Natural killer cell treated with Interleukin-12 subunit alpha and Interleukin-12 subunit beta and Interleukin-15 and Interleukin-18, amount 100 ng/mL, for 72 hours (primary cell): ENCODE results near the gene HSPB9. TPM values are rescaled to one million over a fixed set of nuclear protein-coding genes. Genes with fewer than 3 reads are reported as not detected.
"Not testable (repeated sequence)": the region's sequence is repeated elsewhere in the genome, so short reads cannot be mapped to it uniquely, and the experiment has no call there.

Experiments
- ATAC-seq, 2 donors: fragments of 150-1000 bp; cut with Tn5 transposase in 1 of 2; sonication (Bioruptor Pico), chemical (Tn5 transposase) in 1 of 2; 2 replicates each; pipeline ENCODE4 v1.10.0; 2021
- DNase-seq: peaks from one replicate; pipeline ENCODE4 v3.0.0; 2022; ENCODE audit warnings: low spot score
- H3K27ac Mint-ChIP-seq, 2 donors: 1 replicate in 1 of 2; 2 replicates in 1 of 2; pipeline ENCODE4 v1.8.0; 2022; ENCODE audit warnings: mixed read lengths in 2 of 2, mild to moderate bottlenecking in 1 of 2, moderate library complexity in 1 of 2
- H3K27me3 Mint-ChIP-seq, 2 donors: 1 replicate in 1 of 2; 2 replicates in 1 of 2; pipeline ENCODE4 v1.8.0; 2022; ENCODE audit warnings: mixed read lengths in 2 of 2
- H3K36me3 Mint-ChIP-seq: one replicate; pipeline ENCODE4 v1.8.0; 2022; ENCODE audit warnings: mixed read lengths
- H3K4me1 Mint-ChIP-seq, 2 donors: 1 replicate in 1 of 2; 2 replicates in 1 of 2; pipeline ENCODE4 v1.8.0; 2022; ENCODE audit warnings: low read depth in 2 of 2, mixed read lengths in 2 of 2, mild to moderate bottlenecking in 1 of 2
- H3K4me3 Mint-ChIP-seq: one replicate; pipeline ENCODE4 v1.8.0; 2022; ENCODE audit warnings: mixed read lengths
- H3K9me3 Mint-ChIP-seq: 2 replicates; pipeline ENCODE4 v1.8.0; 2022; ENCODE audit warnings: mixed read lengths
- total RNA-seq, 2 donors: library from RNA; stranded (reverse); gene quantifications; one replicate each; pipeline ENCODE4 v1.2.3, GENCODE V29; 2022

The HSPB9 gene
- total RNA-seq, 2 donors from 2014 or later, result not detected

DNA sequence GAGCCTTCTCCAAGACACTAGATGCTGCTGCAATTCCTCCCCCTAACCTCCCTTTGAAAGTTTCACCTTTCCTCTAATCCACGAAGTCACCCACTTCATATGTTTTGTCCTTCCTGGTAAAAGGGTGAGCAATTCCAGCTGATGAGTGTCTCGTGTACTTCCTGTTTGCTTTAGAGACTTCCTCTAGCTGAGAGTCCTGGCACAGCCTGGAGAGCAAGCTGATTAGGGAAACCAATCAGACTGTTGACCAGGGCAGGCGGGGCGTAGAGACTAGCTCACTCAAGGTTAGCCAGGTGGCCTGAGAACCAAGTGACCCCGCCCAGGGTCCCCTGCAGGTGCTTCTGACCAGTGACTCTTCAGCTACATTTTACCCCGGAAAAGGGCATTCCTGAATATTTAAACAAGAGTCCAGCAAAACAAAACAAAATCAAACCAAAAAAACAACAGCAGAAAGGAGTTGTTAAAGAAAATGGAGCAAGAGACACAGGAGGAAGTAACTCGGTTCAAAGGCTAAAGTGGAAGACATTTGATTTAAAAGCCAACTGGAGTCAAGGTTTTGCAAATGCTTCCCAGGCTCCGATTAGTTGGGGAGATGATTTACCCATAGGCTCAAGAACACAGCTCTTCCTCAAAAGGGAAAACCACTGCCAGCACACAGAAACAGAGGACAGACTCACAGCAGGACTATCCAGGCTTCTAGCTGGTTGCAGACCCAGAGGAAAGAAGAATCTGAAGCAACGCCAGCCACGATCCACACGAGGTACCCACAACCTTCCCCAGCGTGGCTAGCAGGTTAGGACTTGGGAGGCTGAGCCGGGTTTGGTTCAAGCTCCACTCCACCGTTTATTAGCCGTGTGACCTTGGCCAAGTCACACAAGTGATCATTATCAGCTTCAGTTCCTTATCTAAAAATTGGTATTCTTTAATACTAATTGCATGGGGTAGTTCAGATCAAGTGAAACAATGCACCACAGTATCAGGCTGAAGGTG lies 13.4 kb downstream of the HSPB9 start:
- Mint-ChIP-seq H3K36me3 (peaks cover 4% of the 10 kb centered on the region), H3K4me3 (no peak overlapping the region)

GRCh38 chr17:42136654-42137051 lies 14.0 kb downstream of the HSPB9 start:
- no peaks in the 10 kb centered on the region for H3K27me3 Mint-ChIP-seq
- H3K4me1 Mint-ChIP-seq, result peaks cover 26 to 43% of the 10 kb centered on the region in 2 donors
- ATAC-seq (no peak), DNase-seq (no peak)
- H3K36me3 Mint-ChIP-seq, result peaks cover 4% of the 10 kb centered on the region
- no peak overlapping the region for H3K4me3 Mint-ChIP-seq
- H3K9me3 Mint-ChIP-seq, result no peaks in the 10 kb centered on the region
- no peak overlapping the region for H3K27ac Mint-ChIP-seq

More for the DNA sequence above, 13.4 kb downstream of the HSPB9 start:
- H3K9me3 Mint-ChIP-seq, result no peaks in the 10 kb centered on the region
- no peak overlapping the region for H3K27ac Mint-ChIP-seq
- H3K4me1 Mint-ChIP-seq, result peaks cover 33 to 42% of the 10 kb centered on the region in 2 donors
- no peaks in the 10 kb centered on the region for H3K27me3 Mint-ChIP-seq
- no peak for DNase-seq
- no peak for ATAC-seq

GRCh38 chr17:42138749-42139492 lies 16.3 kb downstream of the HSPB9 start:
- Mint-ChIP-seq H3K4me3 (no peak overlapping the region), H3K4me1 (peaks cover 22 to 36% of the 10 kb centered on the region in 2 donors), H3K27ac (peak overlapping the region in 1 of 2 donors; percentile 35), H3K9me3 (no peaks in the 10 kb centered on the region), H3K27me3 (no peaks in the 10 kb centered on the region), H3K36me3 (peaks cover 4% of the 10 kb centered on the region)
- ATAC-seq (peak; percentile 17 to 20), DNase-seq (no peak)

DNA sequence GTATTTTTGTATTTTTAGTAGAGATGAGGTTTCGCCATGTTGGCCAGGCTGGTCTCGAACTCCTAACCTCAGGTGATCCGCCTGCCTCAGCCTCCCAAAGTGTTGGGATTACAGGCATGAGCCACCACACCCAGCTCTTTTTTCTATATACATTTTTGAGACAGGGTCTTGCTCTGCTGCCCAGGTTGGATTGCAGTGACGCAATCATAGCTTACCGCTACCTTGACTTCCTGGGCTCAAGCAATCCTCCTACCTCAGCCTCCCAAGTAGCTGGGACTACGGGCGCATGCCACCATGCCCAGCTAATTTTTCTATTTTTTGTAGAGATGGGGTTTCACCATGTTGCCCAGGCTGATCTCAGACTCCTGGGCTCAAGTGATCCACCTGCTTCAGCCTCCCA lies 18.1 kb downstream of the HSPB9 start:
- H3K27ac Mint-ChIP-seq, H3K27me3 Mint-ChIP-seq, ATAC-seq, H3K9me3 Mint-ChIP-seq, DNase-seq, H3K4me3 Mint-ChIP-seq, H3K36me3 Mint-ChIP-seq: not testable (repeated sequence)
- H3K4me1 Mint-ChIP-seq, result peaks cover 16 to 35% of the 10 kb centered on the region in 2 donors

DNA sequence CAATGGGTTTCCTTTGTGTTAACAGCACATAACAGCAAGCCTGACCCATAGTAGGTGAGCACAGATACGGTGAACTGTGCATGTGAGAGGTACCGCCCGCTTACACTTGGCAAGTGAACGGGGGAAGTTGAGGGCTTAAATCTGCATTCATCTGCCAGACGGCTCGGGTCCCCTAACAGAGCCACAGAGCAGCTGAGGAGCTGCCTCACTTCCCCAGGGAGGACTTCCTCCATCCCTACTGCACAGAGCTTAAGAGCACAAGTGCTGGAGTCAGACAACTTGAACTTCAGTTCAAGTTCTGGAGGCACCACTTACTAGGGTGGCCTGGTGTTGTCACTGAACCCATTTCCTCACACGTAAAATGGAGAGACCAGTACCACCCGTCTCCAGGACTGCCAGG lies 18.8 kb downstream of the HSPB9 start:
- DNase-seq (no peak), ATAC-seq (no peak)
- no peak overlapping the region for H3K27ac Mint-ChIP-seq
- H3K9me3 Mint-ChIP-seq, result no peaks in the 10 kb centered on the region
- peaks cover 11 to 31% of the 10 kb centered on the region in 2 donors for H3K4me1 Mint-ChIP-seq
- no peak overlapping the region for H3K4me3 Mint-ChIP-seq
- H3K27me3 Mint-ChIP-seq, result no peaks in the 10 kb centered on the region
- no peaks in the 10 kb centered on the region for H3K36me3 Mint-ChIP-seq

DNA sequence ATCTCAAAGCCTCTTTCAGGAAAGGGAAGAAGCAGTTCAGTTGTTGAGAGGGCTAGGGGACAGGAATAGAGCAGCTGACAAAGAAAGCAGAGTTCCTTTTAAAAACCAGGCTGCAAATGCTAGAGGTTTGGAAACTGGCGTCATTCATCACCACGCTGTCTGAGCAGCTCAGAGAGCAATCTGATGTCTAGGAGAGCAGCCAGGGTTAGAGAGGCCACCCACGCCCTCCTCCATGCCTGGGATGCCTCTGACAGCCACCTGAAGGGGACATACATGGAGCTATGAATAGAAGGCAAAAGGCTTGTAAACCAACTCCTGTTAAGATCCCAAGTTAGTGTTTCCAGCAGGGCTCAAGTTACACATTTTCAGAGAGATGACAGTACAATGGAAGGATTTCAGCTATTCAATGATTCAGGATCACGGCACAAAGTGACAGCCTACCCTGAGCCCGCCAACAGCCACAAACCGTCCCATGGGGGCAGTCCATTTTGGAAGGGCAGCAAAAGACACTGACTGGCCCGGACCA lies 19.8 kb downstream of the HSPB9 start:
- peaks cover 9% of the 10 kb centered on the region for H3K36me3 Mint-ChIP-seq
- no peaks in the 10 kb centered on the region for H3K9me3 Mint-ChIP-seq
- no peak for ATAC-seq
- no peak overlapping the region for H3K27ac Mint-ChIP-seq
- H3K4me3 Mint-ChIP-seq, result no peak overlapping the region
- no peak for DNase-seq
- H3K27me3 Mint-ChIP-seq, result no peaks in the 10 kb centered on the region
- H3K4me1 Mint-ChIP-seq, result peaks cover 21 to 33% of the 10 kb centered on the region in 2 donors

DNA sequence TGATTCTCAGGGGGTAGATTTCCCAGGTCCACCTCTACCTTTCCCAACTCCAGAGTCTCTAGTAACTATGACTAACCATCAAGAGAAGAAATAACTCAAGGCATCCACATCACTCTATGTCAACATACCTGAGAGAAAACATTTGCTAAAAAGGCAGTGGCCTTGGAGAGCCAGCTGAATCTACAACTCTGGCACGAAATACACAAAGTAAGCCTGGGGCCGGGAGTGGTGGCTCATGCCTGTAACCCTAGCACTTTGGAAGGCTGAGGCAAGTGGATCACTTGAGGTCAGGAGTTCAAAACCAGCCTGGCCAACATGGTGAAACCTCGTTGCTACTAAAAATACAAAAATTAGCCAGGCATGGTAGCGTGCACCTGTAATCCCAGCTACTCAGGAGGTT lies 20.5 kb downstream of the HSPB9 start:
- DNase-seq, H3K27me3 Mint-ChIP-seq, H3K9me3 Mint-ChIP-seq, H3K27ac Mint-ChIP-seq, ATAC-seq, H3K4me3 Mint-ChIP-seq: not testable (repeated sequence)
- peaks cover 11% of the 10 kb centered on the region for H3K36me3 Mint-ChIP-seq
- peaks cover 24 to 31% of the 10 kb centered on the region in 2 donors for H3K4me1 Mint-ChIP-seq

DNA sequence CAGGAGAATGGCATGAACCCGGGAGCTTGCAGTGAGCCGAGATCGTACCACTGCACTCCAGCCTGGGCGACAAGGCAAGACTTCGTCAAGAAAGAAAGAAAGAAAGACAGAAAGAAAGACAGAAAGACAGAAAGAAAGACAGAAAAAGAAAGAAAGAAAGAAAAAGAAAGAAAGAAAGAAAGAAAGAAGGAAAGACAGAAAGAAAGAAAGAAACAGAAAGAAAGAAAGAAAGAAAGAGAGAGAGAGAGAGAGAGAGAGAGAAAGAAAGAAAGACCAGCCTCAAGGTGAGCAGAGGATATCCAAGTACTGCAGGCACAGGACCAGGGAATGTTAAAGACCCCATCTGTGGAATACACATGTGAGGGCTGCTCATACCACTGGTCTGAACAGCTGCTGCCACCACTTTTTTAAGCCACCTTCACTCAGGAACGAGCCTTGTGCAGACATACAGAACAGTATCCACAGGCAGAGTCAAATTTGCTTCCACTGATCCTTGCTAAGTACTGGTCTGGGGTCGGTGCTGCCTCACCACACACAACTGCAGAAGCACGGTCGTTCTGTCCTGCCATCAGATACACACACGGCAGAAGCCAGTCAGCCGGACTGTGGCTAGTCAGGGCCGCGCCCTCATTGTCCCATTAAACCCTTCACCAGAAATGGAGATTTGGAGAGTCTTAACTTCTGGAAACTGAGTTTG lies 24.5 kb downstream of the HSPB9 start:
- no peaks in the 10 kb centered on the region for H3K9me3 Mint-ChIP-seq
- peaks cover 11% of the 10 kb centered on the region for H3K36me3 Mint-ChIP-seq
- no peaks in the 10 kb centered on the region for H3K27me3 Mint-ChIP-seq
- no peak for DNase-seq
- no peak for ATAC-seq
- peaks cover 30 to 39% of the 10 kb centered on the region in 2 donors for H3K4me1 Mint-ChIP-seq
- no peak overlapping the region for H3K4me3 Mint-ChIP-seq
- H3K27ac Mint-ChIP-seq, result peak overlapping the region in 1 of 2 donors; percentile 15

DNA sequence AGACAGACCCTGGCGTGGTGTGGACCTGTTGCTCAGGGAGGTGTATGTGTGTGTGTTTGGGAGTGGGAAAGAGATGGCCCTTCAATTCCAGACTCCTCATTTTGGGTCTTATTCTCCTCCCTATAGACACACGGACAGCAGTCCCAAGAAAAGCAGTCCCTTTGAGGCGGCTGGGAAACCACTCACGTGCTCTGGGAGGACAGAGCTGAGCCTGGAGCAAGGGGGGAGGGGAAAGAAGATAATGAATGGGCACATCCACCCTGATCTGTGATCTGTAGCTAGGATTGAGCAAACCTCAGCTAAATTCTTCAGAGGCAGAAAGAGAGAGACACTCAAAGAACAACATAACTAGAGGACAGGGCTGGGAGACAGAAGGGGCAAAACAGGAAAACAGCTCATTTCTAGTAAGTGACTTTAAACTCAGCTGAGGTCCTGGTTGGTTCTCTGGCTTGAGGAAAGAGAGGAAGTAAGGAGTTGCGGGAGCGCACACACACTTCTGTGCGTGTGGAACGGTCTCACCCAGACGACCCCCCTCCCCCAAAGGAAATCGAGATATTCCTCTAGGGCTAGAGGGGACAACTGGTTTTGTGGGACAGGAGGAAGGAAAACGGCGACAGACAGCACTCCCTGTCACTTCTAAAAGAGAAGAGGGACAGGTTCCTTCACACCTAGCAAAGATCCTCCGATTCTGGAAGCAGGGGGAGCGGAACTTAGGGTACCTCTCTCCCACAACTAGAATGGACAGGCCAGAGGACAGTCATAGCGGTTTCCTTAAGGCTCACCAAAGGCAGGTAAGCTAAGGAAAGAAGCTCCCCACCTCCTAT lies 31.5 kb downstream of the HSPB9 start:
- peak overlapping the region; percentile 82 to 94 for H3K27ac Mint-ChIP-seq
- H3K27me3 Mint-ChIP-seq, result no peaks in the 10 kb centered on the region
- H3K36me3 Mint-ChIP-seq, result peaks cover 6% of the 10 kb centered on the region
- no peaks in the 10 kb centered on the region for H3K9me3 Mint-ChIP-seq
- no peak for DNase-seq
- no peak for ATAC-seq
- peaks cover 24% of the 10 kb centered on the region in 2 donors for H3K4me1 Mint-ChIP-seq
- H3K4me3 Mint-ChIP-seq, result peak overlapping the region; percentile 94

DNA sequence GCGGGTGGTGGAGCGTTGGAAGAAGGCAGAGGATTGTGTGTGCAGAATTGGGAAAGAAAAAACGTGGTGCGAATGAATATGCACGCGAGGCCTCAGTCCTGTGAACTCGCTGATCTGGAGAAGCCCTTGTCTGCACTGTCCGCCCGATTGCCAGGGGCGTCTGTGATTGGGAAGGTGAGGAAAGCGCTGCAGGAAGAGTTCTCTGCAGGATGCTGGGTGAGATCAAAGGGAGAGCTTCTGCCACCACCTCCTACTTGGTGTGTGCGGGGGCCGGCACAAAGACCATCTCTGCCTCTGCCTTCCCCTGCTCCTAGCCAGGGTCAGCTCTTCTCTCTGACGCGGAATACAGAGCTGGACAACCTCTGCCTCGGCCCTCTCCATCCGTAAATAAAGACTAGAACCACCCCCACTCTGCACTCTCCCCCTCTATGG lies 33.0 kb downstream of the HSPB9 start:
- DNase-seq, result no peak
- peaks cover 6% of the 10 kb centered on the region for H3K36me3 Mint-ChIP-seq
- ATAC-seq, result no peak
- no peaks in the 10 kb centered on the region for H3K27me3 Mint-ChIP-seq
- H3K27ac Mint-ChIP-seq, result peak overlapping the region; percentile 62 to 82
- H3K4me1 Mint-ChIP-seq, result peaks cover 24% of the 10 kb centered on the region in 2 donors
- H3K9me3 Mint-ChIP-seq, result no peaks in the 10 kb centered on the region
- peak overlapping the region; percentile 94 for H3K4me3 Mint-ChIP-seq

- no peak overlapping the region for H3K27ac Mint-ChIP-seq
- no peaks in the 10 kb centered on the region for H3K9me3 Mint-ChIP-seq
- no peak overlapping the region for H3K4me3 Mint-ChIP-seq
- DNase-seq (no peak), ATAC-seq (no peak)
- H3K27me3 Mint-ChIP-seq, result no peaks in the 10 kb centered on the region
- no peaks in the 10 kb centered on the region for H3K36me3 Mint-ChIP-seq
- H3K4me1 Mint-ChIP-seq, result peaks cover 0 to 8% of the 10 kb centered on the region in 2 donors
Measured at GRCh38 chr17:42159796-42160530, 37.4 kb downstream of the HSPB9 start.

DNA sequence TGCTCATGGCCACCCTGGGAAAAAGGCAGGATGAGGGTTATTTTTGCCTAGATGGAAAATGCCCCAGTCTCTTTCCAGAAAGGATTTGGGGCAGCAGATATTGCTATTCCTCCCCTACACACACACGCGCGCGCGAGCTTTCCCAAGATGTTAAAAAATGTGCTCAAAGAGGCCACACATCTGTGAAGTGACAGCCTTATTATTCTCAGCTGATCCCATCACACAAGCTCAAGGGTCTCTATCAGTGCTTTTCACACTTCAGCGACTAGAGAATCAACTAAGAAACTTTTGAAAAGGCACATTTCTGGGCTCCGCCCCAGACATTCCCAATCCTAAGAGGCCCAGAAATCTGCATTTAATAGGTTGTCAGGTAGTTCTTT lies 37.9 kb downstream of the HSPB9 start:
- Mint-ChIP-seq H3K27me3 (no peaks in the 10 kb centered on the region), H3K27ac (no peak overlapping the region), H3K4me3 (no peak overlapping the region), H3K9me3 (no peaks in the 10 kb centered on the region), H3K4me1 (peaks cover 0 to 8% of the 10 kb centered on the region in 2 donors), H3K36me3 (no peaks in the 10 kb centered on the region)
- no peak for ATAC-seq
- DNase-seq, result no peak
